ENCODE results near the gene ETV6.
A peak's percentile ranks its signal among the peaks of the same experiment; 100 is the strongest.

Gene ETV6

DNA sequence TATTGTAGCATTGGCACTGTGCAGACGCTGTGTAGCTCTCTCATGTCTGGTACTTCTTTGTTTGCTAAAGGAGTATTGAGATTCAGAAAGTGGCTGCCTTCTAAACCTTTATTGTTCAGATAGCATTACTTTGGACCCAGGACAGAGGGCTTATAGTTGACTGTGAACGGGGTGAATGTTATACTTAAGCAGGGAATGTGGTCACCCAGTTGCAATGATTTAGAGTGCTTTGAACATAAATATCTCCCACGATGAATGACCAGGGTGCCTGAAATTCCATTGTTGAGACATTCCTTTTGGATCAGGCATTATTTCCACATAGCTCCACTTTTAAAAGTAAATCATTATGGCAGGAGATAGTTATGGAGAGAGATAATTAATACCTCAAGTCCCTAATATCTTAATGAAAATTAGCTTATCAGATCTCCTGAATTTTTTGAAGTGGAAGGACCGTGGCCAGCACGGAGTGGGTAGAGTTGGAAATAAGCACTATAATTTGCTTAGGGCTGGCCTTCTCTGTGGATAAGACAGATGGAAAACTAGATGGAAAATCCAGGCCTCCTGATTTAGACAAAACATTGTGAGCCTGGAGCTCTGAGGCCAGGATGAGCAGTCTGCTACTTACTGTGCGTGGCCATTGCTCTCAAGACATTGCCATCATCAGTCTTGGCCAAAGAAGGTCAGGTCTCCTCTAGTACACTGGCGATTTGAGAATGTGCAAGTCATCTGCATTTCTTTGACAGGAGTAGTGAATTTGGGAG is 114.5 kb downstream of the ETV6 start:
- no peak for DNase-seq

- no peak for DNase-seq
These were observed 115.4 kb downstream of the ETV6 start for GRCh38 chr12:11764837-11765236.

DNA sequence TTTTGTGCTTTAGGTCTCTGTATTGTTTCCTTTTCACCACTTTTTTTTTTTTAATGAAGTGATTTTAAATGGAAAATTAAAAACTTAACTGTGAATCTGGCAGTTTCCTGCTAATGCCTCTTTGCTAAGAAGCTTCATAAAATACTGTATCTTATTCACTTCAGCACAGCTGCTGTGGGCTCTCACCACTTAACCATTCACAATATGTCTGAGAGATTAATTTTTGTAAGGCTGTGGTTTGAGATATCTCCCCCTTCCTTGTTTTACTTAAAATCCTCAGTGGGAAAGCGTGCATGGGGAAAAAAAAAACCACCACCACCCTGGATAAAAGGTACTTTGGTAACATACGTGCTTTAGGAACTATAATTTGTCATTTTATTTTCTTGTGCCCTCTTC is 115.9 kb downstream of the ETV6 start:
- DNase-seq: no peak

DNA sequence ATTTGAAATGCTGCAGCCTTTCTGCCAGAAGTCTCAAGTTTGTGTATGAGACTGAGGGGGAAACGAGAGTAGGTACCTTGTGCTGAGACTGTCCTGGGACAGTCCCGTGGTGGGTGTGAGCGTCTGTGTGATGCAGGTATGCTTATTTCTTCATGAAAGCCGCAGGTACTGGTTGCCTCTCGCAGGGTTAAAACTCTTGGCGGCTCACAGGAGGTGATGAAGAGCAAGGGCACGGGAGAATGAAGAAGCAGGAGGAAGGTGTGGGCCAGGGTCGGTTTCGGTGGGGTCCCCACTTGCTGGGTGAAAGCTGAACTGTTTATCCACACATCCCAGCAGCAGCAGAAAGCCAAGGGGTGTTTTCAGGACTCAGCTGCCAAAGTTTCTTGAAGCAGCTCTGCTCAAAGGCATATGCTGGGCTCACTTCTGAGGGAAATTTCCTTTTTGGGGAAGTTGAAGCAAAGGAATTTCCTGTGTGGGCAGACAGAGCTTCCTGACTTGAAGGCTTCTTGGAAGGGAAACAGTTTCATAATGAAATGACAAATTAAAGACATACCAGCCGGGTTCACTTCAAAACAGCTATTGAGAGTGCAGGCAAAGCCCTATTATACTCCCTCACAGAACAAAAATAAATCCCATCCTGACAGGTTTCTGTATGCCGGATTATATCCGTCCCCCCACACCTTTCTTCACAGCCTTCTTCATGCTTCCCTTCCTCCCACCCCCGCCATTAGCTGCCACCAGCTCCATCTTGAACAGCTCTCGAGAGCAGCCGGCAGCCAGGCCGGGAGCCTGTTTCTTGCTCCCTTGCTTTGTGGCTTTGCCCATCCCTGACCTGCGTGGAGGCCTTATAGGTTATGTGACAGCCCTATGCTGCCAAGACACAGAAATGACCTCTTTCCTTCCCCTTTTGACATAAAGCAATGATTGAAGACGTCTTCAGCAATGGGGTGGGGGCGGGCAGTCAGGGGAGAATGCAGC is 116.6 kb downstream of the ETV6 start:
- DNase-seq: peak; percentile 58

- no peak for DNase-seq
These were observed 117.7 kb downstream of the ETV6 start for GRCh38 chr12:11767029-11767724.

- no peak for DNase-seq
These were observed 118.3 kb downstream of the ETV6 start for GRCh38 chr12:11767798-11768197.

DNA sequence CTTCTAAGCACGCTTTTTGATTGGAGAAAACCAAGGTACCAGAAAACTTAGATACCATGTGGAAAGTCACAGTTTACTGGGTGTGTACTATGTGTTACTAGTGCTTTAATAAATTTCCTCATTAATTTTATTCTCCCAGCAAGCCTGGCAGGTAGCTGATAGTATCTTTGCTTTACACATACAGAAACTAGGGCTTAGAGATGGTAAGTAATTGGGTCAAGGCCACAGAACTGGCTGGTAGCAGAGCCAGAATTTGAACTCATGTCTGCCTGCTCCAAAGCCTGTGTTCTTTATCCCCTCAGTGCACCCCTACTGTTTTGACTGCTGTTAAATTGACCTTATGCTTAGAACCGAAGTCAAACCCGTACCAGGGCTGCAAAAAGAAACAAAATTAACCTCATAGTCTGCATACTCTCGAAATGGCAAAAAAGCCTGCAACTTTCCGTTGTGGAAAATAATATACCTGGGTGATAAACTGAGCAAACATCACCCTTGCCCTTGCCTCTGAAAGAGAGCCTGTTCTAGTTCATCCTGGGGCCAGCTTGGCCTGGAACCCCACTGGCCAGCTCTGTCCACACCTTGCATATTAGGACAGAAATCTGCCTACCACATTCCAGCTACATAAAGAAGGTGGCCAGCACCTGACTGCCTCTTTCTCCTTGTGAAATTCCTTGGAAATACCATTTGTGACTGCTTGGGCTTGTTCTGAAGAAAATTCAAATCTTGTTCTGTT is 118.9 kb downstream of the ETV6 start:
- DNase-seq: no peak

DNA sequence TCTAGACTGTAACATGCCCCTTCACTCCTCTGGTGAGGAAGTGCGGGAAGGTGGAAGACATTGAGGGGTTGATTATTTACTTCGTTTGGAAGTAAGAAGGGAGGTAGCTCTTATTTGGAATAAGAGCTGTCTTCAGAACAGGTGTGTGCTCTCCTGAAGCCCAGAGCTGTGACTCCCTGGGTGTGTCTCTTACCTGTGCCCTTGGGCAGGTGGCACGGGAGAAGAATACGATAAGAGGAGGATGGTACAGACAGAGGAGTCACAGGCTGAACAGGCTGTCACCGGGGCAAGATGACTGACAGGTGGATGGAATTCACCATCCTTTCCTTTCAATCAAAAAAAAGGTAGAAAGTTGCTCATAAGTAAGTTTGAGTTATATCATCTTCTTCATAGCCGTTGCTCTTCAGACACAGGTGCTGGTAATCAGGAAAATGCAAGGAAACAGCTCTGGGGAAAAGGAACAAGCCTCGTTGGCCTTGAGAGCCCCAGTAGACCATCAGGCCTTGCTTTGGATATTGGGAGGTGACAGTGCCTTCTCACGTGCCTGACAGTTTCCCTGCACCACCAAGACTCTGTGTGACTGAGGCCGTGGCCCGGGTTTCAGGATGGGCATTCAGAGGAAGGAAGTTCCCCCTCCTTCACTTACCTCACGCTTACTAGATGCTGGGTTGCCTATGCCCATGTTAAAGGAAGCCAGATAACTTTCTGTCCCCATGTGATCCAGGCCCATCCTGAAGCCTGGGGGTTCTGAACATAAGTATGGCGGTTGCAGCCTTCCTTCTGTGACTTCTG is 120.4 kb downstream of the ETV6 start:
- DNase-seq: peak; percentile 40

DNA sequence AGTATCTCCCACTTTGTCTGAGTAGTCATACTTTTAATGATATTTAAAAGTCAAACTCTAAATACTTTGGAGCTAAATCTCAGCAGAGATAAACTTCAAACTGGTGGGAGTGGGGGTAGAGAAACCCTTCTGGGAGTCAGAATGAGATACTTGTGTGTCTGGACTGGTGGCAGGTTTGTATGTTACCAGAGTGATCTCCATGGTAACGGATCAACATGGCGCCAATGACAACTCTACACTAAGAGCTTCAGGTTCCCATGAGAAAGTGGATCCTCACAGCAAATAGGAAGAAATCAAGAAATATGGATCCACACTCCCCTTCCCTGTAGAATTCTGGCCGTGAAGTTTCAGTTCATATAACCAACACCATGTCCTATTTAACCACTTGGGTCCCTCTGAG is 121.9 kb downstream of the ETV6 start:
- peak; percentile 58 for DNase-seq

GRCh38 chr12:11771895-11772502 is 122.5 kb downstream of the ETV6 start:
- DNase-seq: peak; percentile 69

DNA sequence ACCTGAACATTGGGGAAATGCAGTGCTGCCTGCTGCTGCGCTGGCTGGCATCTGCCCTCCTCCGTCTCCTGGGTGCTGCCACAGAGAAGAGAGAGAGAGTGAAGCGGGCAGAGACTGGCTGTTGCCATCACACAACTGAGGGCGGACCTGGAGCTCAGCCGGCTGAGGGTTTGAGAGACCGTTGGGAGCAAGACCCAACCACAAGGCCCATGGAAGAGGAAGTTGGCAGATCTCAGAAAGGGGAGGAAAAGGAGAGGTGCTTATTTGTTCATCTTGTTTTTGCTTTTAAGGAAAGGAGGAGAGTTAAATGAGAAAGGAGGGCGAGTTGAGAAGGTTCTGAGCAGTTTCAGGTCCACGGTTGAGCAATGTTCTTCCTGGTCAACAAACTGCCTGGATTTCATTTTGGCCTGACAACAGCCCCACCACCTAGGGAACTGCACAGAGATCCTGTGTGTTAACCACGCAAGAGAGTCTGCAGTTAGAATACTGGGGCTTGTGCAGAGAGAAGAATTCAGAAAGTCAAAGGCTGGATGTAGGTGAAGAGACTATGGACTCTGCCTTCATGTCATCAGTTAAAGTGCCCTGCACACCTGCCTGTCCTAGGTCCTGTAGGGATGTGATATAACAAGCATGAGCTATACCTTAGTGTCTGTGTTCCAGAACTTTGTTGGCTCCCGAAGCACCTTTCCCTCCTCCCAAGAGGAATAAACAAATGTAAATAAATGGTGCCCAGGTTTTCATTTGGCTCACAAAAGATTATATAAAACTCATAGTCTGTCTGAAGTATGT is 124.6 kb downstream of the ETV6 start:
- no peak for DNase-seq

DNA sequence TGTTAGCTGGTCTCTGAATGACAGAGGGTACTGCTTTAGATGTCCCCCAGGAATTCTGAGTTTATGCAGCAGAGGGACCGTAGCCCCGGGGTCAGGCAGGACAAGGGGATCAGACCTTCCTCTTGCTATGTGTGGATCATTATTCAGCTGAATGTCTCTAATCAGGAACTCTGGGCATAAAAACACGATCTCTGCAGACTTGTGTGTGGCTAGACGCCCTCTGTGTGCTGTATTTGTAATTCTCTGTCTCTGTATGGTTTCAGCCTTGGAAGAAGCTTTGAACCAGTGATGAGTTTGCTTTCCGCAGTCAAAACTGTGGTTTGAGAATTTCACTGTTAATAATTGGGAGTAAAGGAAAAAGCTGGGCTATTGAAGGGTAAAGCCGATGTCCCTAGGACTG is 125.3 kb downstream of the ETV6 start:
- DNase-seq: no peak

DNA sequence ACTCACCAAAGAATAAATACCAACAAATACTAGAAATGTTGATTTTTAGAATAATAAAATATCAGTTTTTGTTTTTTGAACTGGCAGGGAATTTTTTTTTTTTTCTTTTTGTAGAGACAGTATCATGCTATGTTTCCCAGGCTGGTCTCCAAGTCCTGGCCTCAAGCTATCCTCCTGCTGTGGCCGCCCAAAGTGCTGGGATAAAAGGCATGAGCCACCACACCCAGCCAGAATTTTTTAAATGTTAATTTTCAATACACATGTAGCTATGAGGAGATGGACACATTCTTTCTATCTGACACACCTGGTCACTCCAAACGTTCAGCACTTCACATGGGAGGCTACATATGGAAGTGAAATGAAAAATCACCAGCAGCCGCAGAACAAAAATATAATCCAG is 126.8 kb downstream of the ETV6 start:
- DNase-seq: no peak

DNA sequence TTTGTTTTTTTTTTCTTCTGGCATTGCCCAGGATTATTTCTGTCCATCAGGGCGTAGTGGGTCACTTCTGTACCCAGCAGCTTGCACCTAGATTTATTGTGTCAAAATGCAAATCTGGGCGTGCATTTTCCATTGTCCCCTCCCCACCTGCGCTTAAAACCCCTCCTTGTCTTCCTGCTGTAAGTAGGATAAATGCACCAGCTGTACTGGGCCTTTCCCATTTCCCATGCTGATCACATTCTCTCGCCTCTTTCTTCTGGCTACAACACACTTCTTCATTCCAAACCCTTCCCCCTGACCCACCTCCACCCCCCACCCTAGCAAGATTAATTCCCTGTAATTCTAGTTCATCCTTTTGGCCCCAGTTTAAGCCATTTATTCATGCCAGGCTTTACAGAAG is 128.0 kb downstream of the ETV6 start:
- DNase-seq: no peak

GRCh38 chr12:11777962-11778361 is 128.5 kb downstream of the ETV6 start:
- DNase-seq: no peak

DNA sequence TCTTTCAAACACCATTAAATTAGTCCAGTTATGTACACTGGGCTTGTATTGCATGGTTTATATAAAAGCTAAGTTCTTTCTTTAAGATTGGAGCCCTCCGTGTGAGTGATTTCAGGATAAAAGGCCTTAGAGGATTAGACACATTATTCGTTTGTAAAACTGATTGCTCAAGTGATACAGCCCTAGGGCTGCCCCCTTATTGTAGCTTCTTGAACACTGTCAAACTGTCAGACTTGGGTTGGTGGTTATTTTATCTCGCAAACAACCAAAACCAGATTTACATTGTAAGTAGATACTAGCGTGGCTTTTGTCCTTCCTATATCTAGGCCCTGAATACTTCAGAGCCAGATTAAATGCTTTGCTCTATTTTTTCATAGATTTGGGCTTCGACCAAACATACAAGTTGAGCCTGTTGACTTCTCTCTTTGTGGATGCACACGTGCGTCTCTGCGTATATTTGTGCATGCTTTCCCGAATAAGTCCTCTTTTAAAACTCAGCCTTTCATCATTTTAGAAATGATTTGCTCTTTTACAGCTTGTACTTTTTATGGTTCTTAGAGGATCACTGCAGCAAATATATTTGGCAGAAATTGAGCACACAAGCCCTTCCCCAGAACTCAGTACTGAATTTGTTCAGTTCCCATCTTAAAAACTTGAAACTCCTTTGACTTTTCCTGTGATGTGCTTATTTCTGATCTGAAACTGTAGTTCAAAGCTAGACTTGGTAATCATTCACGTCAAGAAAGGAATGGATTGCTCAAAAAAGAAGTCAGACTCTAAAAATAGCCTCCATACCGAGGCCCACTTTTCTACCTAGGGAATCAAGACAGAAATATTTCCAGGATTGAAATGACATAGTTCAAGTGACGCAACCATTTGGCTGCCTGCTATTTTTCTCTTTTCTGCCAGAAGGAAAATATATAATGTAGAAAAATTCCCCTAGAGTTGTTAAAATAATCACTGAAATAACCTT is 129.5 kb downstream of the ETV6 start:
- peak; percentile 56 for DNase-seq

- DNase-seq: no peak
These were observed 131.1 kb downstream of the ETV6 start for GRCh38 chr12:11780521-11781101.

DNA sequence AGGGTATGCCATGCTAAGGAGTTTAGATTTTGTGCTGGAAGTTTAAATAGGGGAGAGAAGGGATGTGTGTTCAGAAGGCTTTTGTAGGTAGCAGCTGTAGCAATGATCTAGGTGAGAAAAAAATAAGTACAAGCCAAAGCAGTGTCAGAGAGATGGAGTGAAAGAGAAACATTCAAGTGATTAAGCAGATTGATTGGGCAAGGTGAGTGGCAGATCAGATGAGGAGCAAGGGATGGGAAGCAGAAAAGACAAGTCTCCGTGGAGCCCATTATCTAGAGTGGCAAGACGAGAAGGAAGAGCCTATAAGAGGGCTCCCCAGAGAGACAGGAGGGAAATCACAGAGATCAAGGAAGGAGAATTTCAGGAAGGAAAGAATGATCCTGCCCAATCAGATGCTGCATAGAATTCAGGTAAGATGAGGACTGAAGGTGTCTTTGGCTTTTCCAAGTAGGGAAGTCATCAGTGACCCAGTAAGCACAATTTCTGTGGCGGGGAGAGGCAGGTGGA is 133.5 kb downstream of the ETV6 start:
- no peak for DNase-seq

DNA sequence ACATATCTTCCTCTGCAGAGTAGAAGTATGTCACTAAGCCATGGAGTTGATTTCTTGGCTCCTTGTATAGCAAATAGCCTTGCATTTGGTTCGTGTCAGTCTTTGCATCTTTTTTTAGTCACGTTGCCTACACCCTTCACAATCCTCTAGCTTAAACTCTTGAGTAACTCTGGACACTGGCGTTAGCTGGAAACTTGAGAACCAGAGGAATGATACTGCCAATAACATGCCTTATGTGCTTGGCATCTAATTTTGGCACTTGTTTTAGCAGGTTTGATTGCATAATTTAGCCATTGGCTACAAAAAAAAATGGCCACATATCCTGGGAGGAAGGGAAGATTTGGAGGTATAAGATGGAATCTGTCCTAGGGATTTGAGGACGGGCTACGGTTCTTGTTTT is 136.2 kb downstream of the ETV6 start:
- no peak for DNase-seq

Measured in activated CD4-positive, alpha-beta T cell treated with anti-CD3 and anti-CD28 coated beads, Interleukin-2, amount 50 U/mL, for 16 hours (primary cell).